H1 (cell line): ENCODE data around the gene NPTN. TPM values are rescaled to one million over a fixed set of nuclear protein-coding genes. Genes with fewer than 3 reads are reported as not detected.

ENCODE experiments used
- CTCF ChIA-PET: fragments of 300-600 bp; sonication (Branson Sonifier 250); formaldehyde crosslinking; loops from one replicate; lab custom pipeline; 2021; ENCODE audit not compliant: partially characterized antibody; lab: Charles Lee
- POLR2A ChIA-PET: fragments of 300-600 bp; sonication (Branson Sonifier 250); formaldehyde crosslinking; loops from one replicate; lab custom pipeline; 2021; ENCODE audit warnings: inconsistent platforms; ENCODE audit not compliant: partially characterized antibody; lab: Charles Lee
- DNase-seq, 2 experiments: peaks; one replicate each; pipeline versions ENCODE4 v3.0.0 to v3.0.0-alpha.2; 2010 to 2022; ENCODE audit warnings: low spot score in 2 of 2, low read depth in 1 of 2, mixed read lengths in 1 of 2
- FAIRE-seq: peaks from 2 replicates; lab custom pipeline; 2011; peaks lifted over from hg19 to GRCh38; lab: Jason Lieb, UNC
- H2AFZ ChIP-seq: 2 replicates; pipeline ENCODE4 v1.8.1; 2012; ENCODE audit warnings: low read length, inconsistent platforms
- H2AK5ac ChIP-seq: 2 replicates; pipeline ENCODE4 v1.6.1; 2013; ENCODE audit warnings: low read depth, low read length
- H2BK120ac ChIP-seq: replicated peaks from 2 replicates; pipeline ENCODE3; 2013; ENCODE audit warnings: low read depth, low read length, inconsistent platforms
- H2BK12ac ChIP-seq: 2 replicates; pipeline ENCODE4 v1.6.1; 2013; ENCODE audit warnings: low read depth, low read length
- H2BK15ac ChIP-seq: 2 replicates; pipeline ENCODE4 v1.6.1; 2013; ENCODE audit warnings: low read length
- H2BK20ac ChIP-seq: 2 replicates; pipeline ENCODE4 v1.6.1; 2013; ENCODE audit warnings: low read length
- H2BK5ac ChIP-seq: 2 replicates; pipeline ENCODE4 v1.6.1; 2013; ENCODE audit warnings: low read depth, low read length
- H3K14ac ChIP-seq: 2 replicates; pipeline ENCODE4 v1.6.1; 2013; ENCODE audit warnings: inconsistent platforms; ENCODE audit not compliant: insufficient read length
- H3K18ac ChIP-seq: 2 replicates; pipeline ENCODE4 v1.6.1; 2013; ENCODE audit warnings: low read length; ENCODE audit errors: extremely low read depth
- H3K23ac ChIP-seq: 2 replicates; pipeline ENCODE4 v1.6.1; 2013; ENCODE audit warnings: inconsistent platforms; ENCODE audit not compliant: insufficient read length
- H3K23me2 ChIP-seq: 2 replicates; pipeline ENCODE4 v1.6.1; 2013; ENCODE audit warnings: low read depth, low read length
- H3K27ac ChIP-seq: 2 replicates; pipeline ENCODE4 v1.6.1; 2011; ENCODE audit warnings: low read depth, low read length, inconsistent platforms
- H3K27me3 ChIP-seq, 4 experiments: replicated peaks in 1 of 4; 1 replicate in 1 of 4; 2 replicates in 3 of 4; pipeline versions ENCODE4 v1.6.1 to v1.8.1; 2011 to 2013; ENCODE audit warnings: low read length in 3 of 4, mild to moderate bottlenecking in 3 of 4, inconsistent platforms in 2 of 4, mixed read lengths in 2 of 4, moderate library complexity in 1 of 4; ENCODE audit not compliant: control insufficient read depth in 3 of 4, insufficient read depth in 3 of 4; ENCODE audit errors: extremely low read depth in 1 of 4
- H3K36me3 ChIP-seq, 4 experiments: 2 replicates each; pipeline versions ENCODE4 v1.6.1 to v1.8.1; 2011 to 2013; ENCODE audit warnings: mild to moderate bottlenecking in 4 of 4, low read length in 3 of 4, moderate library complexity in 2 of 4, control low read depth in 1 of 4, inconsistent platforms in 1 of 4; ENCODE audit not compliant: insufficient read depth in 4 of 4, control insufficient read depth in 2 of 4
- H3K4ac ChIP-seq: replicated peaks from 2 replicates; pipeline ENCODE3; 2013; ENCODE audit warnings: low read length, low read depth, mixed read lengths, inconsistent platforms; ENCODE audit not compliant: insufficient read length
- H3K4me1 ChIP-seq, 4 experiments: replicated peaks in 1 of 4; 1 replicate in 1 of 4; 2 replicates in 3 of 4; pipeline versions ENCODE4 v1.6.1 to v1.8.1; 2011 to 2013; ENCODE audit warnings: low read length in 3 of 4, inconsistent platforms in 2 of 4, mixed read lengths in 1 of 4; ENCODE audit not compliant: insufficient read depth in 4 of 4, control insufficient read depth in 3 of 4
- H3K4me2 ChIP-seq, 2 experiments: 2 replicates each; pipeline versions ENCODE4 v1.6.1 to v1.8.1; 2011 to 2013; ENCODE audit warnings: low read depth in 2 of 2, low read length in 2 of 2, control low read depth in 1 of 2, inconsistent platforms in 1 of 2, mild to moderate bottlenecking in 1 of 2; ENCODE audit not compliant: insufficient read depth in 1 of 2
- H3K4me3 ChIP-seq, 4 experiments: fragments of 200-600, 300-600 bp in 1 of 4; sonication (generic), shearing (Covaris generic), sonication (Bioruptor Twin) in 1 of 4; 2 replicates each; pipeline versions ENCODE4 v1.5.1 to v1.8.1; 2011 to 2016; ENCODE audit warnings: low read length in 4 of 4, low read depth in 3 of 4, control low read depth in 2 of 4, inconsistent platforms in 2 of 4, mild to moderate bottlenecking in 2 of 4, mixed read lengths in 1 of 4, moderate library complexity in 1 of 4; ENCODE audit not compliant: insufficient read depth in 2 of 4; ENCODE audit errors: extremely low read depth in 1 of 4
- H3K56ac ChIP-seq: replicated peaks from 2 replicates; pipeline ENCODE3; 2013; ENCODE audit warnings: low read depth, mild to moderate bottlenecking, mixed read lengths, low read length, inconsistent platforms; ENCODE audit not compliant: insufficient read length
- H3K79me1 ChIP-seq: 2 replicates; pipeline ENCODE4 v1.6.1; 2013; ENCODE audit warnings: low read depth, low read length, control low read depth
- H3K79me2 ChIP-seq, 2 experiments: 2 replicates each; pipeline versions ENCODE4 v1.6.1 to v1.8.1; 2012 to 2013; ENCODE audit warnings: low read length in 2 of 2, mild to moderate bottlenecking in 2 of 2, inconsistent platforms in 1 of 2; ENCODE audit not compliant: insufficient read depth in 2 of 2, control insufficient read depth in 1 of 2
- H3K9ac ChIP-seq, 4 experiments: replicated peaks in 1 of 4; 1 replicate in 1 of 4; 2 replicates in 3 of 4; pipeline versions ENCODE4 v1.6.1 to v1.8.1; 2011 to 2013; ENCODE audit warnings: low read depth in 3 of 4, low read length in 3 of 4, control low read depth in 2 of 4, mild to moderate bottlenecking in 2 of 4, moderate library complexity in 2 of 4, inconsistent platforms in 1 of 4; ENCODE audit errors: extremely low read depth in 1 of 4
- H3K9me3 ChIP-seq, 2 experiments: 2 replicates each; pipeline versions ENCODE4 v1.6.1 to v1.8.1; 2012 to 2013; ENCODE audit warnings: mild to moderate bottlenecking in 2 of 2, moderate library complexity in 2 of 2, control low read depth in 1 of 2, inconsistent platforms in 1 of 2, low read depth in 1 of 2, low read length in 1 of 2, mixed read lengths in 1 of 2; ENCODE audit not compliant: insufficient read depth in 2 of 2
- H4K20me1 ChIP-seq, 2 experiments: replicated peaks in 1 of 2; 2 replicates each; pipeline versions ENCODE3 to v1.8.1; 2011 to 2013; ENCODE audit warnings: inconsistent platforms in 2 of 2, low read length in 2 of 2, mild to moderate bottlenecking in 1 of 2; ENCODE audit not compliant: insufficient read depth in 2 of 2, control insufficient read depth in 1 of 2
- H4K5ac ChIP-seq: 2 replicates; pipeline ENCODE4 v1.6.1; 2013; ENCODE audit warnings: low read length, low read depth, mixed read lengths, inconsistent platforms; ENCODE audit not compliant: insufficient read length
- H4K8ac ChIP-seq: 2 replicates; pipeline ENCODE4 v1.8.0; 2013; ENCODE audit warnings: mild to moderate bottlenecking, moderate library complexity, low read length, inconsistent platforms; ENCODE audit not compliant: insufficient read depth; ENCODE audit errors: extremely low read depth
- H4K91ac ChIP-seq: replicated peaks from 2 replicates; pipeline ENCODE3; 2013; ENCODE audit warnings: low read length, mixed read lengths, inconsistent platforms; ENCODE audit not compliant: insufficient read length
- ASH2L ChIP-seq: fragments of 200-600, 300-600 bp; sonication (generic); IDR thresholded peaks from one replicate; pipeline ENCODE4 v1.7.1; 2017; ENCODE audit warnings: low read length
- BACH1 ChIP-seq: IDR thresholded peaks from 2 replicates; pipeline ENCODE4 v1.6.1; 2012; ENCODE audit warnings: low read length, improper control_type of control experiment
- BRCA1 ChIP-seq: IDR thresholded peaks from 2 replicates; pipeline ENCODE4 v1.6.1; 2012; ENCODE audit warnings: low read depth, low read length, improper control_type of control experiment
- CBX8 ChIP-seq: fragments of 300-800, 300-1000 bp; sonication (generic); IDR thresholded peaks from 2 replicates; pipeline ENCODE4 v1.7.1; 2016; ENCODE audit warnings: low read depth, low read length, borderline replicate concordance
- EGR1 ChIP-seq: IDR thresholded peaks from 2 replicates; pipeline ENCODE4 v1.6.1; 2011; ENCODE audit warnings: low read depth, low read length, borderline replicate concordance
- EZH2 ChIP-seq: fragments of 200-600 bp; sonication (generic); IDR thresholded peaks from 2 replicates; pipeline ENCODE4 v1.7.1; 2012; ENCODE audit warnings: low read depth, mild to moderate bottlenecking, moderate library complexity, low read length, inconsistent platforms; ENCODE audit not compliant: severe bottlenecking
- FOSL1 ChIP-seq: IDR thresholded peaks from 2 replicates; pipeline ENCODE4 v1.6.1; 2011; ENCODE audit warnings: mild to moderate bottlenecking, low read depth, low read length, moderate library complexity; ENCODE audit not compliant: insufficient read depth
- KDM5A ChIP-seq: fragments of 200-600 bp; IDR thresholded peaks from 2 replicates; pipeline ENCODE4 v1.7.1; 2012; ENCODE audit warnings: mild to moderate bottlenecking, low read length, inconsistent platforms, mixed read lengths
- POLR2AphosphoS5 ChIP-seq: IDR thresholded peaks from 2 replicates; pipeline ENCODE4 v1.6.1; 2011; ENCODE audit warnings: low read depth, low read length
- RXRA ChIP-seq: IDR thresholded peaks from 2 replicates; pipeline ENCODE4 v1.6.1; 2011; ENCODE audit warnings: low read depth, mild to moderate bottlenecking, low read length, moderate library complexity; ENCODE audit not compliant: insufficient read depth
- SIRT6 ChIP-seq: IDR thresholded peaks from one replicate; pipeline ENCODE4 v1.7.1; 2012; ENCODE audit warnings: low read length, inconsistent platforms
- SP2 ChIP-seq: IDR thresholded peaks from 2 replicates; pipeline ENCODE4 v1.6.1; 2012; ENCODE audit warnings: mild to moderate bottlenecking, low read length, inconsistent platforms
- SP4 ChIP-seq: IDR thresholded peaks from 2 replicates; pipeline ENCODE4 v1.6.1; 2012; ENCODE audit warnings: low read length, inconsistent platforms
- TAF1 ChIP-seq: IDR thresholded peaks from 2 replicates; pipeline ENCODE4 v1.6.1; 2011; ENCODE audit warnings: mild to moderate bottlenecking, low read depth, low read length
- TCF12 ChIP-seq: IDR thresholded peaks from 2 replicates; pipeline ENCODE4 v1.6.1; 2011; ENCODE audit warnings: low read depth, mild to moderate bottlenecking, low read length
- WGBS, 2 experiments: shearing (Covaris generic) in 1 of 2; methylation state at CpG; one replicate each; pipeline versions ENCODE4 v1.1.6 to v1.1.7; 2013 to 2015; ENCODE audit warnings: low lambda C conversion rate in 2 of 2, mixed read lengths in 2 of 2, inconsistent platforms in 1 of 2, low coverage in 1 of 2, missing lambda C conversion rate in 1 of 2; ENCODE audit not compliant: insufficient replicate concordance in 2 of 2, insufficient coverage in 1 of 2, insufficient read length in 1 of 2; ENCODE audit errors: extremely low coverage in 1 of 2, missing lambda C conversion rate in 1 of 2; 5-methylcytosine and 5-hydroxymethylcytosine counted together
- polyA plus RNA-seq, 7 experiments: library from polyadenylated mRNA; depleted of rRNA in 3 of 7; stranded (reverse) in 5 of 7; unstranded in 2 of 7; fragments of >200 nt in 5 of 7; fragments of 200-250 nt in 2 of 7; gene quantifications; 1 replicate in 5 of 7; 2 replicates in 1 of 7; 4 replicates in 1 of 7; pipeline versions ENCODE4 v1.2.1 to v1.2.3, GENCODE V29; 2011 to 2013; ENCODE audit warnings: missing spikeins in 2 of 7, mixed read lengths in 2 of 7
- total RNA-seq: library from RNA; stranded (reverse); fragmentation: NEBNext Ultra II Directional; extraction: Animal tissue kit (Norgen Biotek cat#: 25700); gene quantifications from 2 replicates; pipeline ENCODE4 v1.2.1, GENCODE V29; 2021
- TF ChIP-seq, protein P1 (sequence below): IDR thresholded peaks from 2 replicates; pipeline ENCODE4 v1.6.1; 2011; ENCODE audit warnings: low read depth, mild to moderate bottlenecking, low read length; ENCODE audit not compliant: insufficient read depth

NPTN gene
- total and polyA plus RNA-seq, 2 of the 8 experiments (the other 6 are each of a cell fraction or from before 2014, with no cell fraction given): 67.0 to 113 TPM

DNA sequence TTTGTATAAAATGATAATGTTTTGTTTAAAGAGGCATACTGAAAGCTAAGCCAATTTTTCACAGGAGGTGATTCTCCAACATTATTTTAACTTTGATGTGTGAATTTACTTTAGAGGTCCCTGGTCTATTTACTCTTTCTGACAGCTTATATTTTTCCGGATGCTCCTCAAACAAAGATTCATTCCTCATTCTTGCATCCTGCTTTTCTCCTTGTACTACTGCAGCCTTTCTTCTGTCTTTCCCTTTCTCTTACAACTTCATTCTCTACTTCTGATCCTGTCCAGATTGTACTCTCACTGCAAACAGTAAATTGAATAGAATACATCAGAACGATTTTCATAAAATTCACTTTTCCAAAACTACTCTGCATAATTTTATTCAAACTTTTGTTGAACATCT, 5.1 kb downstream of the NPTN start:
- Histone ChIP-seq H3K79me1 (no peaks in the 10 kb centered on the region), H3K79me2 (peaks cover 20 to 97% of the 10 kb centered on the region in 2 experiments), H3K36me3 (no peaks in the 10 kb centered on the region), H2BK5ac (no peak overlapping the region), H3K4me1 (peaks cover 0 to 16% (median 6%) of the 10 kb centered on the region in 4 experiments; a peak in 2 of 7 replicates), H3K4ac (no peak overlapping the region), H2BK12ac (no peak overlapping the region), H3K23me2 (peaks cover 6% of the 10 kb centered on the region; the same call in 1 of the 2 replicates), H3K9me3 (no peaks in the 10 kb centered on the region), H4K91ac (no peak overlapping the region), H2BK20ac (no peak overlapping the region), H3K9ac (no peak overlapping the region), H4K5ac (no peak overlapping the region), H3K27me3 (no peaks in the 10 kb centered on the region), H3K14ac (no peak overlapping the region), H4K20me1 (peaks cover 8 to 9% of the 10 kb centered on the region in 2 experiments), H3K23ac (no peak overlapping the region), H2BK120ac (no peak overlapping the region), H2BK15ac (no peak overlapping the region), H3K56ac (no peak overlapping the region), H3K18ac (no peak overlapping the region)
- FAIRE-seq (no peak), DNase-seq (no peak)
- 86% methylated on average over 2 of the region's 2 CpGs; no CpG with 5 or more reads in 1 of the 2 experiments for WGBS, 2 experiments
- CTCF ChIA-PET: interaction anchor here (3.0 kb wide), 1 partner anchor 8 kb away, joined by 22 read pairs; no protein-coding TSS in a partner anchor
- POLR2A ChIA-PET: no interaction called here
- TF ChIP-seq ASH2L (no peak), SP2 (no peak), SP4 (no peak), CBX8 (no peak), RXRA (no peak), TAF1 (no peak), EGR1 (no peak), BACH1 (no peak), POLR2AphosphoS5 (no peak), BRCA1 (no peak), KDM5A (no peak), EZH2 (no peak), SIRT6 (no peak), TCF12 (no peak), FOSL1 (no peak)
- TF ChIP-seq, protein P1, sequence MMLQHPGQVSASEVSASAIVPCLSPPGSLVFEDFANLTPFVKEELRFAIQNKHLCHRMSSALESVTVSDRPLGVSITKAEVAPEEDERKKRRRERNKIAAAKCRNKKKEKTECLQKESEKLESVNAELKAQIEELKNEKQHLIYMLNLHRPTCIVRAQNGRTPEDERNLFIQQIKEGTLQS: no peak
- TF ChIP-seq, all 59 proteins: peak for 0
- Histone ChIP-seq H3K4me2 (no peak overlapping the region), H3K4me3 (no peak overlapping the region), H4K8ac (no peak overlapping the region), H2AFZ (no peak overlapping the region), H2AK5ac (no peak overlapping the region), H3K27ac (no peak overlapping the region)
